Measurements from ENCODE around the gene ZNF19.

ZNF19 gene

GRCh38 chr16:71449020-71449419 lies 40.1 kb downstream of the ZNF19 start:
- no peak for DNase-seq (ENCODE audit: low read depth, low spot score)
- H3K27ac ChIP-seq = no peak overlapping the region

GRCh38 chr16:71448274-71448866 lies 40.8 kb downstream of the ZNF19 start:
- no peak for DNase-seq (ENCODE audit: low read depth, low spot score)
- H3K27ac ChIP-seq = no peak overlapping the region

- no peak for DNase-seq (ENCODE audit: low read depth, low spot score)
- H3K27ac ChIP-seq = no peak overlapping the region
These were observed 45.4 kb downstream of the ZNF19 start for GRCh38 chr16:71443714-71444113.

GRCh38 chr16:71442051-71442440 lies 47.1 kb downstream of the ZNF19 start, which contains the start of gene TLE7:
TSS of gene TLE7 (minus strand) at chr16:71442054. CDS start at chr16:71433324, 8,730 bp downstream.
- no peak within 1 kb of the TSS for H3K27ac ChIP-seq
- DNase-seq (ENCODE audit: low read depth, low spot score) = no peak

GRCh38 chr16:71441348-71442050 lies 47.6 kb downstream of the ZNF19 start:
- no peak overlapping the region for H3K27ac ChIP-seq
- DNase-seq (ENCODE audit: low read depth, low spot score) = no peak

- DNase-seq (ENCODE audit: low read depth, low spot score) = no peak
- H3K27ac ChIP-seq = no peak overlapping the region
These were observed 48.3 kb downstream of the ZNF19 start for GRCh38 chr16:71440669-71441347.

- DNase-seq (ENCODE audit: low read depth, low spot score) = no peak
- no peak overlapping the region for H3K27ac ChIP-seq
These were observed 49.6 kb downstream of the ZNF19 start for GRCh38 chr16:71439523-71439922.

- H3K27ac ChIP-seq = no peak overlapping the region
These were observed 52.7 kb downstream of the ZNF19 start for GRCh38 chr16:71436473-71436872.

GRCh38 chr16:71432906-71433305 lies 56.2 kb downstream of the ZNF19 start:
- no peak for DNase-seq (ENCODE audit: low read depth, low spot score)
- H3K27ac ChIP-seq = no peak overlapping the region

More at GRCh38 chr16:71436473-71436872, 52.7 kb downstream of the ZNF19 start:
- DNase-seq (ENCODE audit: low read depth, low spot score) = no peak

GRCh38 chr16:71431991-71432390 lies 57.1 kb downstream of the ZNF19 start:
- DNase-seq (ENCODE audit: low read depth, low spot score) = no peak

GRCh38 chr16:71431176-71431575 lies 57.9 kb downstream of the ZNF19 start:
- no peak for DNase-seq (ENCODE audit: low read depth, low spot score)
- H3K27ac ChIP-seq = no peak overlapping the region

More at GRCh38 chr16:71431991-71432390, 57.1 kb downstream of the ZNF19 start:
- no peak overlapping the region for H3K27ac ChIP-seq

- no peak overlapping the region for H3K27ac ChIP-seq
- DNase-seq (ENCODE audit: low read depth, low spot score) = no peak
These were observed 58.4 kb downstream of the ZNF19 start for GRCh38 chr16:71430744-71431143.

- no peak for DNase-seq (ENCODE audit: low read depth, low spot score)
- H3K27ac ChIP-seq = no peak overlapping the region
These were observed 59.5 kb downstream of the ZNF19 start for GRCh38 chr16:71429581-71429980.

- H3K27ac ChIP-seq = no peak overlapping the region
- no peak for DNase-seq (ENCODE audit: low read depth, low spot score)
These were observed 60.2 kb downstream of the ZNF19 start for GRCh38 chr16:71428883-71429282.

GRCh38 chr16:71428385-71428784 lies 60.7 kb downstream of the ZNF19 start:
- H3K27ac ChIP-seq = no peak overlapping the region
- no peak for DNase-seq (ENCODE audit: low read depth, low spot score)

- no peak for DNase-seq (ENCODE audit: low read depth, low spot score)
- H3K27ac ChIP-seq = peak overlapping the region; percentile 6
These were observed 62.1 kb downstream of the ZNF19 start for GRCh38 chr16:71426880-71427615.

- H3K27ac ChIP-seq = peak overlapping the region; percentile 6
- peak; percentile 92 for DNase-seq (ENCODE audit: low read depth, low spot score)
These were observed 62.9 kb downstream of the ZNF19 start for GRCh38 chr16:71426069-71426879.

GRCh38 chr16:71425746-71426068 lies 63.4 kb downstream of the ZNF19 start:
- no peak for DNase-seq (ENCODE audit: low read depth, low spot score)
- no peak overlapping the region for H3K27ac ChIP-seq

GRCh38 chr16:71424626-71425025 lies 64.5 kb downstream of the ZNF19 start:
- DNase-seq (ENCODE audit: low read depth, low spot score) = no peak
- no peak overlapping the region for H3K27ac ChIP-seq

GRCh38 chr16:71423865-71424264 lies 65.3 kb downstream of the ZNF19 start:
- H3K27ac ChIP-seq = no peak overlapping the region

More at GRCh38 chr16:71423865-71424264, 65.3 kb downstream of the ZNF19 start:
- DNase-seq (ENCODE audit: low read depth, low spot score) = no peak

All from epithelial cell of prostate (primary cell).